ENCODE measurements around the gene HINT2.
A peak's percentile ranks its signal among the peaks of the same experiment; 100 is the strongest.

Gene HINT2

GRCh38 chr9:35814841-35815543 lies at the start of gene HINT2:
Gene HINT2, minus strand, starts transcription at chr9:35815042. Its CDS starts 63 bp downstream, at chr9:35814979.
- DNase-seq (ENCODE audit: low read depth in 2 of 2): peak; percentile 95 to 98

- no peak for DNase-seq (ENCODE audit: low read depth in 2 of 2)
These were observed 48.7 kb upstream of the HINT2 start for GRCh38 chr9:35863583-35863982.

GRCh38 chr9:35862328-35862727 lies 47.5 kb upstream of the HINT2 start:
- no peak for DNase-seq (ENCODE audit: low read depth in 2 of 2)

- DNase-seq (ENCODE audit: low read depth in 2 of 2): no peak
These were observed 46.5 kb upstream of the HINT2 start for GRCh38 chr9:35861161-35861897.

GRCh38 chr9:35859990-35860339 lies 45.1 kb upstream of the HINT2 start:
- no peak for DNase-seq (ENCODE audit: low read depth in 2 of 2)

- DNase-seq (ENCODE audit: low read depth in 2 of 2): peak in 1 of 2 donors; percentile 7
These were observed 44.6 kb upstream of the HINT2 start for GRCh38 chr9:35859310-35859989.

GRCh38 chr9:35858458-35858857 lies 43.6 kb upstream of the HINT2 start:
- DNase-seq (ENCODE audit: low read depth in 2 of 2): no peak

- DNase-seq (ENCODE audit: low read depth in 2 of 2): no peak
These were observed 42.0 kb upstream of the HINT2 start for GRCh38 chr9:35856882-35857281.

GRCh38 chr9:35856206-35856605 lies 41.4 kb upstream of the HINT2 start:
- DNase-seq (ENCODE audit: low read depth in 2 of 2): no peak

- no peak for DNase-seq (ENCODE audit: low read depth in 2 of 2)
These were observed 39.4 kb upstream of the HINT2 start for GRCh38 chr9:35854091-35854762.

- DNase-seq (ENCODE audit: low read depth in 2 of 2): no peak
These were observed 38.3 kb upstream of the HINT2 start for GRCh38 chr9:35852876-35853865.

GRCh38 chr9:35852267-35852815 lies 37.5 kb upstream of the HINT2 start:
- DNase-seq (ENCODE audit: low read depth in 2 of 2): no peak

GRCh38 chr9:35847792-35848572 lies 33.1 kb upstream of the HINT2 start:
- peak; percentile 31 to 50 for DNase-seq (ENCODE audit: low read depth in 2 of 2)

- DNase-seq (ENCODE audit: low read depth in 2 of 2): no peak
These were observed 31.3 kb upstream of the HINT2 start for GRCh38 chr9:35845824-35846771.

- no peak for DNase-seq (ENCODE audit: low read depth in 2 of 2)
These were observed 29.9 kb upstream of the HINT2 start for GRCh38 chr9:35844628-35845270.

- no peak for DNase-seq (ENCODE audit: low read depth in 2 of 2)
These were observed 28.0 kb upstream of the HINT2 start for GRCh38 chr9:35842795-35843194.

GRCh38 chr9:35842020-35842745 lies 27.3 kb upstream of the HINT2 start:
- DNase-seq (ENCODE audit: low read depth in 2 of 2): no peak

GRCh38 chr9:35841645-35841900 lies 26.7 kb upstream of the HINT2 start:
- DNase-seq (ENCODE audit: low read depth in 2 of 2): no peak

Data from stimulated activated CD4-positive, alpha-beta T cell treated with anti-CD3 and anti-CD28 coated beads, Interleukin-15, amount 100 ng/mL, for 48 hours (primary cell).